GM12878 (cell line): ENCODE measurements around the gene TMEM151A. TPM values are rescaled to one million over a fixed set of nuclear protein-coding genes. Genes with fewer than 3 reads are reported as not detected.

Experiments used
- ATAC-seq: fragments of 200-7000 bp; cut with Tn5 transposase; 3 replicates; pipeline ENCODE4 v1.9.1; 2020; ENCODE audit warnings: mild to moderate bottlenecking, moderate library complexity
- BruUV-seq: library from RNA; stranded (reverse); fragments of 400-500 nt; replicated peaks from 2 replicates; lab custom pipeline; 2021; lab: Mats Ljungman, UMichigan
- CTCF ChIA-PET: fragments of 300-600 bp; sonication (Branson Sonifier 250); formaldehyde crosslinking; extraction: SDS; loops from one replicate; lab custom pipeline; 2021; ENCODE audit warnings: inconsistent platforms; lab: Yijun Ruan, JAX
- POLR2A ChIA-PET: fragments of 350-600 bp; formaldehyde crosslinking; extraction: SDS; loops from one replicate; lab custom pipeline; 2021; ENCODE audit warnings: inconsistent platforms; lab: Charles Lee
- RAD21 ChIA-PET: fragments of 300-600 bp; sonication (Branson Sonifier 250); formaldehyde crosslinking; loops from one replicate; lab custom pipeline; 2023; ENCODE audit warnings: antibody characterized with exemption; ENCODE audit not compliant: unreplicated experiment; lab: Charles Lee
- SMC1A ChIA-PET: fragments of 300-600 bp; sonication (Branson Sonifier 250); formaldehyde crosslinking; loops from one replicate; lab custom pipeline; 2023; ENCODE audit not compliant: unreplicated experiment, uncharacterized antibody; lab: Charles Lee
- DNase-seq: peaks from one replicate; pipeline ENCODE4 v3.0.0-alpha.2; 2011; ENCODE audit warnings: low read depth, low spot score
- FAIRE-seq: peaks from 3 replicates; lab custom pipeline; 2011; peaks lifted over from hg19 to GRCh38; lab: Jason Lieb, UNC
- H2AFZ ChIP-seq: 2 replicates; pipeline ENCODE4 v1.6.0; 2011; ENCODE audit warnings: low read depth, low read length, control low read depth; ENCODE audit not compliant: control insufficient read depth
- H3K27ac ChIP-seq: 2 replicates; pipeline ENCODE4 v1.5.1; 2011; ENCODE audit warnings: control low read depth; ENCODE audit not compliant: control insufficient read depth, insufficient read depth
- H3K27me3 ChIP-seq, 2 experiments: replicated peaks in 1 of 2; 2 replicates each; pipeline versions ENCODE4 v1.6.0 to v1.6.1; 2011; ENCODE audit warnings: low read length in 1 of 2; ENCODE audit not compliant: control insufficient read depth in 2 of 2, insufficient read depth in 2 of 2
- H3K36me3 ChIP-seq, 2 experiments: 2 replicates each; pipeline ENCODE4 v1.5.1; 2011; ENCODE audit warnings: low read length in 1 of 2; ENCODE audit not compliant: control insufficient read depth in 2 of 2, insufficient read depth in 2 of 2
- H3K4me1 ChIP-seq: 2 replicates; pipeline ENCODE4 v1.6.1; 2011; ENCODE audit warnings: mild to moderate bottlenecking, low read length, moderate library complexity, mixed read lengths; ENCODE audit not compliant: control insufficient read depth, insufficient read depth
- H3K4me2 ChIP-seq: 2 replicates; pipeline ENCODE4 v1.6.0; 2011; ENCODE audit warnings: control low read depth; ENCODE audit not compliant: control insufficient read depth, insufficient read depth
- H3K4me3 ChIP-seq: fragments of 200-600 bp; sonication (generic); 2 replicates; pipeline ENCODE4 v1.5.1; 2016
- H3K79me2 ChIP-seq: 2 replicates; pipeline ENCODE4 v1.6.0; 2011; ENCODE audit warnings: low read length; ENCODE audit not compliant: control insufficient read depth, insufficient read depth
- H3K9ac ChIP-seq: 2 replicates; pipeline ENCODE4 v1.8.0; 2011; ENCODE audit warnings: low read length, control low read depth, mixed read lengths; ENCODE audit not compliant: control insufficient read depth, insufficient read depth
- H3K9me3 ChIP-seq: replicated peaks from 3 replicates; pipeline ENCODE4 v1.5.1; 2011; ENCODE audit warnings: mild to moderate bottlenecking, low read length; ENCODE audit not compliant: control insufficient read depth, insufficient read depth
- H4K20me1 ChIP-seq: 2 replicates; pipeline ENCODE4 v1.6.0; 2011; ENCODE audit not compliant: control insufficient read depth, insufficient read depth
- BCL11A ChIP-seq: IDR thresholded peaks from 2 replicates; pipeline ENCODE4 v1.6.1; 2011; ENCODE audit warnings: low read depth, low read length
- CHD1 ChIP-seq: IDR thresholded peaks from 2 replicates; pipeline ENCODE4 v1.6.1; 2012; ENCODE audit warnings: low read depth, low read length, improper control_type of control experiment
- EP300 ChIP-seq, 2 experiments: fragments of 150-350 bp in 1 of 2; IDR thresholded peaks; 2 replicates each; pipeline ENCODE4 v1.6.1; 2011 to 2012; ENCODE audit warnings: low read depth in 2 of 2, low read length in 2 of 2, borderline replicate concordance in 1 of 2, improper control_type of control experiment in 1 of 2, inconsistent platforms in 1 of 2; ENCODE audit not compliant: control insufficient read depth in 1 of 2
- EZH2 ChIP-seq: IDR thresholded peaks from 2 replicates; pipeline ENCODE4 v1.6.1; 2012; ENCODE audit warnings: low read depth, mild to moderate bottlenecking, control low read depth, inconsistent platforms, low read length, borderline replicate concordance; ENCODE audit not compliant: control insufficient read depth
- FOXK2 ChIP-seq: fragments of 450-650 bp; IDR thresholded peaks from 2 replicates; pipeline ENCODE4 v1.6.1; 2017; ENCODE audit warnings: mild to moderate bottlenecking, moderate library complexity
- GABPA ChIP-seq: IDR thresholded peaks from 2 replicates; pipeline ENCODE4 v1.6.1; 2014; ENCODE audit warnings: antibody characterized with exemption, low read depth, mild to moderate bottlenecking, inconsistent platforms
- IRF4 ChIP-seq: IDR thresholded peaks from 2 replicates; pipeline ENCODE4 v1.6.1; 2011; ENCODE audit warnings: low read depth, low read length
- LARP7 ChIP-seq: fragments of 450-650 bp; IDR thresholded peaks from 2 replicates; pipeline ENCODE4 v1.6.1; 2017; ENCODE audit warnings: mild to moderate bottlenecking
- NFIC ChIP-seq: IDR thresholded peaks from 2 replicates; pipeline ENCODE4 v1.6.1; 2012; ENCODE audit warnings: low read depth, mild to moderate bottlenecking, inconsistent platforms, low read length, moderate library complexity
- RAD21 ChIP-seq: IDR thresholded peaks from 2 replicates; pipeline ENCODE4 v1.6.1; 2011; ENCODE audit warnings: mild to moderate bottlenecking, low read depth, low read length, moderate library complexity; ENCODE audit not compliant: insufficient read depth
- RB1 ChIP-seq: fragments of 450-650 bp; formaldehyde crosslinking; IDR thresholded peaks from 2 replicates; pipeline ENCODE4 v1.6.1; 2017; ENCODE audit warnings: mild to moderate bottlenecking, borderline replicate concordance
- SIX5 ChIP-seq: IDR thresholded peaks from 2 replicates; pipeline ENCODE4 v1.6.1; 2011; ENCODE audit warnings: mild to moderate bottlenecking, low read depth, low read length, moderate library complexity; ENCODE audit not compliant: severe bottlenecking
- TCF3 ChIP-seq: IDR thresholded peaks from 2 replicates; pipeline ENCODE4 v1.6.1; 2012; ENCODE audit warnings: low read depth, mild to moderate bottlenecking, low read length, borderline replicate concordance; ENCODE audit not compliant: insufficient read depth
- ZBED1 ChIP-seq: IDR thresholded peaks from 2 replicates; pipeline ENCODE4 v1.6.1; 2016; ENCODE audit warnings: borderline replicate concordance
- WGBS: methylation state at CpG from one replicate; pipeline ENCODE4 v1.1.6; 2016; ENCODE audit warnings: low lambda C conversion rate; ENCODE audit not compliant: insufficient replicate concordance, insufficient coverage; ENCODE audit errors: missing lambda C conversion rate; 5-methylcytosine and 5-hydroxymethylcytosine counted together
- in situ Hi-C: fragments of 300-500 bp; cut with MboI; formaldehyde crosslinking; loops from 9 replicates; pipeline ENCODE4 v1.14.3; 2018; ENCODE audit warnings: mixed read lengths
- intact Hi-C: fragments of 100-400 bp; cut with micrococcal nuclease; formaldehyde crosslinking; loops from one replicate; pipeline ENCODE4 v1.14.2; 2022; ENCODE audit not compliant: unreplicated experiment
- polyA plus RNA-seq, 11 experiments: library from polyadenylated mRNA; depleted of rRNA in 4 of 11; unstranded in 6 of 11; stranded (reverse) in 5 of 11; fragments of >200 nt; fragmentation: Nextera tagmentation in 4 of 11; fragmentation: Illumina TruSeq in 1 of 11; extraction: Ambion mirVana in 4 of 11; extraction: Trizol in 1 of 11; gene quantifications; 1 replicate in 1 of 11; 2 replicates in 10 of 11; pipeline versions ENCODE4 v1.2.1 to v1.2.3, GENCODE V29; 2011 to 2016; ENCODE audit warnings: inconsistent platforms in 2 of 11, missing spikeins in 2 of 11, low read depth in 1 of 11
- total RNA-seq, 4 experiments: library from RNA; depleted of rRNA in 3 of 4; stranded (reverse); fragments of >200 nt in 3 of 4; fragmentation: Illumina TruSeq in 1 of 4; extraction: Trizol in 1 of 4; gene quantifications; 2 replicates each; pipeline versions ENCODE4 v1.2.1 to v1.2.3, GENCODE V29; 2013 to 2021
- TF ChIP-seq, protein P1 (sequence below): fragments of 450-650 bp; IDR thresholded peaks from 2 replicates; pipeline ENCODE4 v1.6.1; 2017; ENCODE audit warnings: mild to moderate bottlenecking, moderate library complexity
- TF ChIP-seq, protein P2 (sequence below): IDR thresholded peaks from 2 replicates; pipeline ENCODE4 v1.6.1; 2012; ENCODE audit warnings: mild to moderate bottlenecking, low read depth, low read length

TMEM151A gene
- total and polyA plus RNA-seq, 10 of the 15 experiments (the other 5 are each of a cell fraction or from before 2014, with no cell fraction given): not detected

DNA sequence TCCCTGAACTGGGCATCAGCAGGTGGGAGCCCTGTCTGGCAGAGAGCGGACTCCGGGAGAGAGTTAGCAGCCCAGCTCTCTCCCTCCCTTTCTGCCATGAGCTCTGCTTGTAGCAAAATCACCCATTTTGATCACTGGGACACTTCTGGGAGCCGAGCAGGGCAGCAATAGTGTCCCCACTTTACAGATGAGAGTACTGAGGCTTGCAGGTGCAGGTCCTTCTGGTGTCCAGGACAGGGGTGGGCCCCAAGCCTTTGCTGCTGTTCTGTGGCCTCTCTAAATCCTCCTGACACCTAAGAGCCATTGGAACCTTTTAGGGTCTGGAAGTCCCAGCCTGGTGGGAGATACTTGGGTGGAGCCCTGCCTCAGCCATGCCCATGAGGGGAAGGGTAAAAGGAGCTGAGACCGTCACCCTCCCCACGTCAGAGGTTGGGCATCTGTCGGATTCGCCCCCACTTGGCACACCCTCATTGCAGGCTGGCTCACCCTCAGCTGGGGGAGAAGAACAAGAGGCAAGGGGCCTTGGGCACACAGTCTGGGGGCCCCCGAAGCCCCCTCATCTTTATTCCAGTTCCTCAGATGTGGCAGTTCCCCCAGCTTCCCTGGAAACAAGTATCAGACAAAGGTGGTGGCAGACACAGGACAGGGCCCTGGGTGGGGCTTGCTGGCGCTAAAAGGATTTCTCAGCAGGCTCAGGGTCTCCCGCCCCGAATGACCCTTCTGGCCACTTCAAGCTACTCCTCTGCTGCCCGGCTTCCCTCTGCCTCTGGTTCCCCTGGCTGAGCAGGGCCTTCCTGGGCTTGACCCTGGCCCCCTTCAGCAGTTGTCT lies 40.1 kb downstream of the TMEM151A start:
- FAIRE-seq (no peak), ATAC-seq (no peak)
- peaks cover 17% of the 10 kb centered on the region for H3K4me1 ChIP-seq
- 58% methylated on average over 12 of the region's 12 CpGs for WGBS
- ChIA-PET RAD21 (interaction anchor here (3.0 kb wide), 1 partner anchor 20 kb away, joined by 19 read pairs; no protein-coding TSS in a partner anchor), CTCF (interaction anchor here (0.8 to 5.7 kb wide), 3 partner anchors 21 to 54 kb away, joined by 3 to 96 read pairs (median 6); no protein-coding TSS in a partner anchor)
- no peak overlapping the region for H2AFZ ChIP-seq
- no peak overlapping the region for H3K4me3 ChIP-seq
- H3K79me2 ChIP-seq: no peaks in the 10 kb centered on the region
- no peak overlapping the region for H3K9ac ChIP-seq
- no TSS peak for BruUV-seq
- H3K27ac ChIP-seq: no peak overlapping the region
- TF ChIP-seq ZBED1 (no peak), RB1 (no peak), TCF3 (no peak), FOXK2 (no peak), BCL11A (no peak), RAD21 (no peak), EZH2 (no peak), LARP7 (no peak), NFIC (no peak), GABPA (no peak), SIX5 (no peak), EP300 (IDR thresholded peaks at IDR 0.05; ENCODE audit: borderline replicate concordance in 1 of 2, control insufficient read depth in 1 of 2, low read depth in 2 of 2, low read length in 2 of 2) (no peak), CHD1 (no peak), IRF4 (no peak)
- TF ChIP-seq, protein P1, sequence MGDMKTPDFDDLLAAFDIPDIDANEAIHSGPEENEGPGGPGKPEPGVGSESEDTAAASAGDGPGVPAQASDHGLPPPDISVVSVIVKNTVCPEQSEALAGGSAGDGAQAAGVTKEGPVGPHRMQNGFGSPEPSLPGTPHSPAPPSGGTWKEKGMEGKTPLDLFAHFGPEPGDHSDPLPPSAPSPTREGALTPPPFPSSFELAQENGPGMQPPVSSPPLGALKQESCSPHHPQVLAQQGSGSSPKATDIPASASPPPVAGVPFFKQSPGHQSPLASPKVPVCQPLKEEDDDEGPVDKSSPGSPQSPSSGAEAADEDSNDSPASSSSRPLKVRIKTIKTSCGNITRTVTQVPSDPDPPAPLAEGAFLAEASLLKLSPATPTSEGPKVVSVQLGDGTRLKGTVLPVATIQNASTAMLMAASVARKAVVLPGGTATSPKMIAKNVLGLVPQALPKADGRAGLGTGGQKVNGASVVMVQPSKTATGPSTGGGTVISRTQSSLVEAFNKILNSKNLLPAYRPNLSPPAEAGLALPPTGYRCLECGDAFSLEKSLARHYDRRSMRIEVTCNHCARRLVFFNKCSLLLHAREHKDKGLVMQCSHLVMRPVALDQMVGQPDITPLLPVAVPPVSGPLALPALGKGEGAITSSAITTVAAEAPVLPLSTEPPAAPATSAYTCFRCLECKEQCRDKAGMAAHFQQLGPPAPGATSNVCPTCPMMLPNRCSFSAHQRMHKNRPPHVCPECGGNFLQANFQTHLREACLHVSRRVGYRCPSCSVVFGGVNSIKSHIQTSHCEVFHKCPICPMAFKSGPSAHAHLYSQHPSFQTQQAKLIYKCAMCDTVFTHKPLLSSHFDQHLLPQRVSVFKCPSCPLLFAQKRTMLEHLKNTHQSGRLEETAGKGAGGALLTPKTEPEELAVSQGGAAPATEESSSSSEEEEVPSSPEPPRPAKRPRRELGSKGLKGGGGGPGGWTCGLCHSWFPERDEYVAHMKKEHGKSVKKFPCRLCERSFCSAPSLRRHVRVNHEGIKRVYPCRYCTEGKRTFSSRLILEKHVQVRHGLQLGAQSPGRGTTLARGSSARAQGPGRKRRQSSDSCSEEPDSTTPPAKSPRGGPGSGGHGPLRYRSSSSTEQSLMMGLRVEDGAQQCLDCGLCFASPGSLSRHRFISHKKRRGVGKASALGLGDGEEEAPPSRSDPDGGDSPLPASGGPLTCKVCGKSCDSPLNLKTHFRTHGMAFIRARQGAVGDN: no peak
- TF ChIP-seq, protein P2, sequence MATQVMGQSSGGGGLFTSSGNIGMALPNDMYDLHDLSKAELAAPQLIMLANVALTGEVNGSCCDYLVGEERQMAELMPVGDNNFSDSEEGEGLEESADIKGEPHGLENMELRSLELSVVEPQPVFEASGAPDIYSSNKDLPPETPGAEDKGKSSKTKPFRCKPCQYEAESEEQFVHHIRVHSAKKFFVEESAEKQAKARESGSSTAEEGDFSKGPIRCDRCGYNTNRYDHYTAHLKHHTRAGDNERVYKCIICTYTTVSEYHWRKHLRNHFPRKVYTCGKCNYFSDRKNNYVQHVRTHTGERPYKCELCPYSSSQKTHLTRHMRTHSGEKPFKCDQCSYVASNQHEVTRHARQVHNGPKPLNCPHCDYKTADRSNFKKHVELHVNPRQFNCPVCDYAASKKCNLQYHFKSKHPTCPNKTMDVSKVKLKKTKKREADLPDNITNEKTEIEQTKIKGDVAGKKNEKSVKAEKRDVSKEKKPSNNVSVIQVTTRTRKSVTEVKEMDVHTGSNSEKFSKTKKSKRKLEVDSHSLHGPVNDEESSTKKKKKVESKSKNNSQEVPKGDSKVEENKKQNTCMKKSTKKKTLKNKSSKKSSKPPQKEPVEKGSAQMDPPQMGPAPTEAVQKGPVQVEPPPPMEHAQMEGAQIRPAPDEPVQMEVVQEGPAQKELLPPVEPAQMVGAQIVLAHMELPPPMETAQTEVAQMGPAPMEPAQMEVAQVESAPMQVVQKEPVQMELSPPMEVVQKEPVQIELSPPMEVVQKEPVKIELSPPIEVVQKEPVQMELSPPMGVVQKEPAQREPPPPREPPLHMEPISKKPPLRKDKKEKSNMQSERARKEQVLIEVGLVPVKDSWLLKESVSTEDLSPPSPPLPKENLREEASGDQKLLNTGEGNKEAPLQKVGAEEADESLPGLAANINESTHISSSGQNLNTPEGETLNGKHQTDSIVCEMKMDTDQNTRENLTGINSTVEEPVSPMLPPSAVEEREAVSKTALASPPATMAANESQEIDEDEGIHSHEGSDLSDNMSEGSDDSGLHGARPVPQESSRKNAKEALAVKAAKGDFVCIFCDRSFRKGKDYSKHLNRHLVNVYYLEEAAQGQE: no peak
- TF ChIP-seq, all 136 proteins: peak for 0
- in situ Hi-C loops: no loop called here
- H3K9me3 ChIP-seq: no peaks in the 10 kb centered on the region
- intact Hi-C loops: no loop called here
- ChIA-PET SMC1A (interaction anchor here (3.9 kb wide), 1 partner anchor 20 kb away, joined by 33 read pairs; no protein-coding TSS in a partner anchor), POLR2A (interaction anchor here (1.0 to 1.5 kb wide), 2 partner anchors 13 to 34 kb away, joined by 3 read pairs; partner anchors contain the start of gene BRMS1)
- H3K27me3 ChIP-seq: no peaks in the 10 kb centered on the region
- no peak overlapping the region for H3K4me2 ChIP-seq
- DNase-seq: no peak
- no peaks in the 10 kb centered on the region for H3K36me3 ChIP-seq
- H4K20me1 ChIP-seq: no peaks in the 10 kb centered on the region
